H9 (cell line): ENCODE measurements around the gene COMMD1. TPM values are rescaled to one million over a fixed set of nuclear protein-coding genes. Genes with fewer than 3 reads are reported as not detected.

Source experiments
- DNase-seq: peaks from one replicate; pipeline ENCODE4 v3.0.0-alpha.2; 2017
- H2AFZ ChIP-seq: one replicate; pipeline ENCODE4 v1.6.1; 2013; ENCODE audit warnings: mild to moderate bottlenecking, low read length, control low read depth, moderate library complexity
- H2AK5ac ChIP-seq: 2 replicates; pipeline ENCODE4 v1.6.1; 2013; ENCODE audit warnings: low read length, control low read depth, mixed read lengths; ENCODE audit not compliant: insufficient read length
- H2BK120ac ChIP-seq: one replicate; pipeline ENCODE4 v1.6.1; 2013; ENCODE audit warnings: low read depth, mild to moderate bottlenecking, low read length, control low read depth, inconsistent platforms; ENCODE audit not compliant: poor library complexity, severe bottlenecking
- H2BK12ac ChIP-seq: 2 replicates; pipeline ENCODE4 v1.6.1; 2013; ENCODE audit warnings: low read length, control low read depth, mixed read lengths, low read depth; ENCODE audit not compliant: insufficient read length
- H2BK15ac ChIP-seq: 2 replicates; pipeline ENCODE4 v1.6.1; 2013; ENCODE audit warnings: low read depth, low read length, control low read depth
- H2BK20ac ChIP-seq: one replicate; pipeline ENCODE4 v1.6.1; 2013; ENCODE audit warnings: low read depth, mild to moderate bottlenecking, low read length, control low read depth, inconsistent platforms; ENCODE audit not compliant: poor library complexity, severe bottlenecking
- H2BK5ac ChIP-seq: 2 replicates; pipeline ENCODE4 v1.6.1; 2013; ENCODE audit warnings: low read length, control low read depth, mixed read lengths; ENCODE audit not compliant: insufficient read length
- H3K14ac ChIP-seq: 2 replicates; pipeline ENCODE4 v1.6.1; 2013; ENCODE audit warnings: low read length, control low read depth; ENCODE audit not compliant: insufficient read depth
- H3K18ac ChIP-seq: 2 replicates; pipeline ENCODE4 v1.6.1; 2013; ENCODE audit warnings: low read depth, mild to moderate bottlenecking, mixed read lengths, low read length, control low read depth; ENCODE audit not compliant: insufficient read length
- H3K23ac ChIP-seq: 2 replicates; pipeline ENCODE4 v1.6.1; 2013; ENCODE audit warnings: low read length, control low read depth, mixed read lengths, low read depth; ENCODE audit not compliant: insufficient read length
- H3K23me2 ChIP-seq: 2 replicates; pipeline ENCODE4 v1.6.1; 2013; ENCODE audit warnings: low read depth, mild to moderate bottlenecking, mixed read lengths, low read length, control low read depth; ENCODE audit not compliant: insufficient read length, poor library complexity, severe bottlenecking
- H3K27ac ChIP-seq: 2 replicates; pipeline ENCODE4 v1.5.1; 2013; ENCODE audit warnings: low read length, control low read depth, mixed read lengths, low read depth; ENCODE audit not compliant: insufficient read length
- H3K27me3 ChIP-seq: 2 replicates; pipeline ENCODE4 v1.6.1; 2013; ENCODE audit warnings: low read length, control low read depth, inconsistent platforms; ENCODE audit not compliant: insufficient read depth
- H3K4ac ChIP-seq: 2 replicates; pipeline ENCODE4 v1.6.1; 2013; ENCODE audit warnings: low read depth, mild to moderate bottlenecking, control low read depth, inconsistent platforms, low read length, moderate library complexity
- H3K4me1 ChIP-seq: 2 replicates; pipeline ENCODE4 v1.6.1; 2013; ENCODE audit warnings: low read length, control low read depth, inconsistent platforms; ENCODE audit not compliant: insufficient read depth
- H3K4me2 ChIP-seq: 2 replicates; pipeline ENCODE4 v1.6.1; 2013; ENCODE audit warnings: low read length, control low read depth, mixed read lengths; ENCODE audit not compliant: insufficient read length, insufficient read depth
- H3K56ac ChIP-seq: 2 replicates; pipeline ENCODE4 v1.6.1; 2013; ENCODE audit warnings: low read depth, mild to moderate bottlenecking, mixed read lengths, low read length, control low read depth; ENCODE audit not compliant: insufficient read length
- H3K79me1 ChIP-seq: 2 replicates; pipeline ENCODE4 v1.6.1; 2013; ENCODE audit warnings: low read depth, mild to moderate bottlenecking, moderate library complexity, low read length, control low read depth, inconsistent platforms; ENCODE audit not compliant: insufficient read depth, poor library complexity, severe bottlenecking
- H3K79me2 ChIP-seq: 2 replicates; pipeline ENCODE4 v1.6.1; 2013; ENCODE audit warnings: low read length, control low read depth, inconsistent platforms; ENCODE audit not compliant: insufficient read depth
- H3K9ac ChIP-seq: 2 replicates; pipeline ENCODE4 v1.6.1; 2013; ENCODE audit warnings: low read length, control low read depth, mixed read lengths; ENCODE audit not compliant: insufficient read length; ENCODE audit errors: extremely low read depth
- H3K9me3 ChIP-seq: one replicate; pipeline ENCODE4 v1.6.1; 2013; ENCODE audit warnings: low read depth, low read length, inconsistent platforms; ENCODE audit not compliant: control insufficient read depth
- H3T11ph ChIP-seq: one replicate; pipeline ENCODE4 v1.6.1; 2013; ENCODE audit warnings: mild to moderate bottlenecking, low read length, control low read depth, inconsistent platforms
- H4K20me1 ChIP-seq: one replicate; pipeline ENCODE4 v1.6.1; 2013; ENCODE audit not compliant: control insufficient read depth, insufficient read length, insufficient read depth
- H4K5ac ChIP-seq: 2 replicates; pipeline ENCODE4 v1.6.1; 2013; ENCODE audit warnings: low read depth, mild to moderate bottlenecking, mixed read lengths, low read length, control low read depth; ENCODE audit not compliant: insufficient read length
- H4K8ac ChIP-seq: replicated peaks from 2 replicates; pipeline ENCODE4 v1.6.1; 2013; ENCODE audit warnings: low read length, control low read depth, mixed read lengths, low read depth; ENCODE audit not compliant: insufficient read length
- H4K91ac ChIP-seq: 2 replicates; pipeline ENCODE4 v1.6.1; 2013; ENCODE audit warnings: low read depth, mild to moderate bottlenecking, moderate library complexity, mixed read lengths, low read length, control low read depth; ENCODE audit not compliant: insufficient read length
- H3K27ac Mint-ChIP-seq, 3 experiments: 2 replicates in 2 of 3; 3 replicates in 1 of 3; pipeline ENCODE4 v1.8.0; 2020 to 2021; ENCODE audit warnings: mixed read lengths in 3 of 3, mild to moderate bottlenecking in 1 of 3, moderate library complexity in 1 of 3
- H3K27me3 Mint-ChIP-seq: 2 replicates; pipeline ENCODE4 v1.8.0; 2021; ENCODE audit warnings: low read depth, mild to moderate bottlenecking, moderate library complexity, mixed read lengths
- H3K36me3 Mint-ChIP-seq, 3 experiments: 2 replicates in 2 of 3; 3 replicates in 1 of 3; pipeline ENCODE4 v1.8.0; 2020 to 2021; ENCODE audit warnings: low read depth in 3 of 3, mixed read lengths in 3 of 3; ENCODE audit not compliant: insufficient read depth in 1 of 3
- H3K4me1 Mint-ChIP-seq, 2 experiments: 2 replicates each; pipeline ENCODE4 v1.8.0; 2020; ENCODE audit warnings: mixed read lengths in 2 of 2
- H3K4me3 Mint-ChIP-seq, 2 experiments: 2 replicates in 1 of 2; 3 replicates in 1 of 2; pipeline ENCODE4 v1.8.0; 2020 to 2021; ENCODE audit warnings: mild to moderate bottlenecking in 2 of 2, mixed read lengths in 2 of 2, moderate library complexity in 1 of 2
- H3K9me3 Mint-ChIP-seq, 2 experiments: 2 replicates in 1 of 2; 3 replicates in 1 of 2; pipeline ENCODE4 v1.8.0; 2020; ENCODE audit warnings: mild to moderate bottlenecking in 2 of 2, mixed read lengths in 2 of 2, moderate library complexity in 1 of 2
- CTCF ChIP-seq: fragments of 200-600 bp; sonication (generic); conservative IDR thresholded peaks from 3 replicates; pipeline ENCODE4 v1.8.0; 2021; ENCODE audit warnings: antibody characterized with exemption, mild to moderate bottlenecking
- WGBS: extraction: QIAGEN DNeasy Blood & Tissue Kit; methylation state at CpG from one replicate; pipeline ENCODE4 v1.1.7; 2013; ENCODE audit warnings: missing lambda C conversion rate, low lambda C conversion rate, mixed read lengths; ENCODE audit not compliant: insufficient read length; ENCODE audit errors: extremely low coverage; 5-methylcytosine and 5-hydroxymethylcytosine counted together
- total RNA-seq: library from RNA; stranded (reverse); gene quantifications from 2 replicates; pipeline ENCODE4 v1.2.1, GENCODE V29; 2021

Gene COMMD1
- total RNA-seq, 1 experiment from 2014 or later, result 31.5 TPM

DNA sequence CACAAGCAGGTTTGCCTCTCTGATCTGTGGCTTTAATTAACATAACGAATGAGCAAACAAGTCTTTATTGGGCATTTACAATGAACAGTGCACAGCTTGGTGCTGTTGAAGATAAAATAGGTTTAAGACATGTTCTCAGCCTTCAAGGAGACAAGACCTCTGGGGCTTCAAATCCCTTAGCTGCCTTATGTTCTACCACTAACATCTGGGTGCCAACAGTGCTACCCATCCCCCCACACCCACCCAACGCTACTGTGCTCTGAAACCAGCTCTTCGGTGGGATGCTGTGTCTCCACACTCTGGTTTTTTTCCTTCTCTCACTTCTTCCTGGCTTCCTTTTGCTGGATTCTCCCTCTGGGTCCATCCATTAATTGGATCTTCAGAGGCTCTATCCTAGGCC is 276.4 kb downstream of the COMMD1 start:
- H3K56ac ChIP-seq, result no peak overlapping the region
- no peaks in the 10 kb centered on the region for H3K23me2 ChIP-seq
- H4K20me1 ChIP-seq, result no peaks in the 10 kb centered on the region
- no peak overlapping the region for H4K8ac ChIP-seq
- H3K18ac ChIP-seq, result no peak overlapping the region
- no peak overlapping the region for H3K4ac ChIP-seq
- H3K14ac ChIP-seq, result no peak overlapping the region
- no peak overlapping the region for H3K27ac Mint-ChIP-seq
- no peaks in the 10 kb centered on the region for H3K36me3 Mint-ChIP-seq
- WGBS, result no CpG with 5 or more reads among the region's 3 CpGs
- DNase-seq, result no peak
- H3K9me3 ChIP-seq, result no peaks in the 10 kb centered on the region
- H3K9ac ChIP-seq, result no peak overlapping the region
- H2BK5ac ChIP-seq, result no peak overlapping the region
- H2BK120ac ChIP-seq, result no peak overlapping the region
- no peaks in the 10 kb centered on the region for H3K79me2 ChIP-seq
- H4K91ac ChIP-seq, result no peak overlapping the region
- no peak overlapping the region for H2BK12ac ChIP-seq
- H2AFZ ChIP-seq, result no peak overlapping the region
- no peaks in the 10 kb centered on the region for H3K79me1 ChIP-seq
- H3K27me3 Mint-ChIP-seq, result no peaks in the 10 kb centered on the region; the same call in 1 of the 2 replicates
- no peaks in the 10 kb centered on the region for H3K27me3 ChIP-seq
- no peak overlapping the region for H3K4me3 Mint-ChIP-seq
- no peak for TF ChIP-seq CTCF
- no peak overlapping the region for H4K5ac ChIP-seq
- no peak overlapping the region for H2BK15ac ChIP-seq
- no peaks in the 10 kb centered on the region for H3K4me1 ChIP-seq
- H3K4me2 ChIP-seq, result no peak overlapping the region
- no peak overlapping the region for H2AK5ac ChIP-seq
- H3K4me1 Mint-ChIP-seq, result peaks cover 22 to 24% of the 10 kb centered on the region in 2 experiments
- H3K23ac ChIP-seq, result no peak overlapping the region
- H3T11ph ChIP-seq, result no peak overlapping the region
- no peak overlapping the region for H2BK20ac ChIP-seq
- H3K27ac ChIP-seq, result no peak overlapping the region
- H3K9me3 Mint-ChIP-seq, result no peaks in the 10 kb centered on the region; a peak in 1 of 5 replicates
